Activated naive CD8-positive, alpha-beta T cell treated with anti-CD3 and anti-CD28 coated beads, Interleukin-2, amount 50 U/mL, for 24 hours (primary cell): ENCODE measurements around the gene TRIM5.
"Not testable (repeated sequence)": the region's sequence is repeated elsewhere in the genome, so short reads cannot be mapped to it uniquely, and the experiment has no call there.

Source experiments
- ATAC-seq: fragments of 150-1000 bp; cut with Tn5 transposase; one replicate; pipeline ENCODE4 v1.10.0; 2021
- DNase-seq: peaks from one replicate; pipeline ENCODE4 v3.0.0; 2021
- H3K27ac Mint-ChIP-seq: one replicate; pipeline ENCODE4 v1.8.0; 2021; ENCODE audit warnings: mild to moderate bottlenecking, mixed read lengths
- H3K27me3 Mint-ChIP-seq: one replicate; pipeline ENCODE4 v1.8.0; 2021; ENCODE audit warnings: mixed read lengths
- H3K36me3 Mint-ChIP-seq: one replicate; pipeline ENCODE4 v1.8.0; 2021; ENCODE audit warnings: low read depth, mixed read lengths
- H3K4me1 Mint-ChIP-seq: one replicate; pipeline ENCODE4 v1.8.0; 2021; ENCODE audit warnings: mixed read lengths
- H3K4me3 Mint-ChIP-seq: one replicate; pipeline ENCODE4 v1.8.0; 2021; ENCODE audit warnings: mild to moderate bottlenecking, moderate library complexity, mixed read lengths
- H3K9me3 Mint-ChIP-seq: one replicate; pipeline ENCODE4 v1.8.0; 2021; ENCODE audit warnings: mixed read lengths

The TRIM5 gene

GRCh38 chr11:5684646-5685362, at the start of gene TRIM5:
Gene TRIM5, minus strand, starts transcription at chr11:5685074. Its CDS starts 4,897 bp downstream, at chr11:5680177.
- Mint-ChIP-seq H3K4me3 (peak within 1 kb of the TSS; percentile 96), H3K27ac (peak within 1 kb of the TSS; percentile 100), H3K4me1 (peaks cover 50% of the 10 kb centered on the region), H3K27me3 (peaks cover 3% of the 10 kb centered on the region), H3K36me3 (peaks cover 5% of the 10 kb centered on the region), H3K9me3 (peaks cover 4% of the 10 kb centered on the region)
- ATAC-seq (peak; percentile 91), DNase-seq (peak; percentile 77)

- Mint-ChIP-seq H3K4me3 (no peak overlapping the region), H3K27me3 (no peaks in the 10 kb centered on the region), H3K36me3 (no peaks in the 10 kb centered on the region), H3K27ac (no peak overlapping the region), H3K4me1 (no peaks in the 10 kb centered on the region), H3K9me3 (no peaks in the 10 kb centered on the region)
- no peak for DNase-seq
- ATAC-seq: no peak
Observed at GRCh38 chr11:5727691-5728090, 42.8 kb upstream of the TRIM5 start.

- no peaks in the 10 kb centered on the region for H3K9me3 Mint-ChIP-seq
- H3K4me1 Mint-ChIP-seq: no peaks in the 10 kb centered on the region
- H3K27ac Mint-ChIP-seq: no peak overlapping the region
- no peaks in the 10 kb centered on the region for H3K27me3 Mint-ChIP-seq
- no peak overlapping the region for H3K4me3 Mint-ChIP-seq
- no peaks in the 10 kb centered on the region for H3K36me3 Mint-ChIP-seq
- DNase-seq: no peak
- no peak for ATAC-seq
Observed at GRCh38 chr11:5726351-5726750, 41.5 kb upstream of the TRIM5 start.

- Mint-ChIP-seq H3K4me1 (no peaks in the 10 kb centered on the region), H3K9me3 (peaks cover 3% of the 10 kb centered on the region), H3K27ac (no peak overlapping the region), H3K36me3 (no peaks in the 10 kb centered on the region), H3K4me3 (no peak overlapping the region), H3K27me3 (no peaks in the 10 kb centered on the region)
- no peak for DNase-seq
- ATAC-seq: no peak
Observed at GRCh38 chr11:5722622-5723021, 37.7 kb upstream of the TRIM5 start.

- DNase-seq (no peak), ATAC-seq (no peak)
- H3K9me3 Mint-ChIP-seq: peaks cover 3% of the 10 kb centered on the region
- no peak overlapping the region for H3K4me3 Mint-ChIP-seq
- no peaks in the 10 kb centered on the region for H3K36me3 Mint-ChIP-seq
- H3K4me1 Mint-ChIP-seq: no peaks in the 10 kb centered on the region
- no peak overlapping the region for H3K27ac Mint-ChIP-seq
- no peaks in the 10 kb centered on the region for H3K27me3 Mint-ChIP-seq
Observed at GRCh38 chr11:5719703-5720495, 35.0 kb upstream of the TRIM5 start.

GRCh38 chr11:5716518-5716917, 31.6 kb upstream of the TRIM5 start:
- H3K4me1 Mint-ChIP-seq, H3K9me3 Mint-ChIP-seq, H3K4me3 Mint-ChIP-seq, ATAC-seq, H3K27me3 Mint-ChIP-seq, H3K36me3 Mint-ChIP-seq, H3K27ac Mint-ChIP-seq, DNase-seq: not testable (repeated sequence)

GRCh38 chr11:5713695-5714094, 28.8 kb upstream of the TRIM5 start:
- Mint-ChIP-seq H3K4me3 (no peak overlapping the region), H3K4me1 (peaks cover 3% of the 10 kb centered on the region), H3K27me3 (no peaks in the 10 kb centered on the region), H3K36me3 (peaks cover 8% of the 10 kb centered on the region), H3K27ac (no peak overlapping the region), H3K9me3 (peaks cover 3% of the 10 kb centered on the region)
- DNase-seq (no peak), ATAC-seq (no peak)

GRCh38 chr11:5712507-5712906, 27.6 kb upstream of the TRIM5 start:
- peaks cover 12% of the 10 kb centered on the region for H3K36me3 Mint-ChIP-seq
- DNase-seq (no peak), ATAC-seq (no peak)
- no peak overlapping the region for H3K27ac Mint-ChIP-seq
- H3K4me1 Mint-ChIP-seq: peaks cover 3% of the 10 kb centered on the region
- no peaks in the 10 kb centered on the region for H3K9me3 Mint-ChIP-seq
- H3K4me3 Mint-ChIP-seq: no peak overlapping the region
- H3K27me3 Mint-ChIP-seq: no peaks in the 10 kb centered on the region

GRCh38 chr11:5705688-5706087, 20.8 kb upstream of the TRIM5 start:
- DNase-seq (no peak), ATAC-seq (no peak)
- peak overlapping the region; percentile 10 for H3K27ac Mint-ChIP-seq
- H3K27me3 Mint-ChIP-seq: no peaks in the 10 kb centered on the region
- no peak overlapping the region for H3K4me3 Mint-ChIP-seq
- H3K36me3 Mint-ChIP-seq: peaks cover 56% of the 10 kb centered on the region
- H3K4me1 Mint-ChIP-seq: peaks cover 39% of the 10 kb centered on the region
- H3K9me3 Mint-ChIP-seq: no peaks in the 10 kb centered on the region

GRCh38 chr11:5703741-5704536, 19.1 kb upstream of the TRIM5 start:
- H3K36me3 Mint-ChIP-seq: peaks cover 58% of the 10 kb centered on the region
- peak overlapping the region; percentile 39 for H3K27ac Mint-ChIP-seq
- no peak overlapping the region for H3K4me3 Mint-ChIP-seq
- H3K4me1 Mint-ChIP-seq: peaks cover 53% of the 10 kb centered on the region
- DNase-seq (no peak), ATAC-seq (no peak)
- no peaks in the 10 kb centered on the region for H3K9me3 Mint-ChIP-seq
- H3K27me3 Mint-ChIP-seq: no peaks in the 10 kb centered on the region

- DNase-seq (no peak), ATAC-seq (no peak)
- Mint-ChIP-seq H3K9me3 (no peaks in the 10 kb centered on the region), H3K4me3 (no peak overlapping the region), H3K36me3 (peaks cover 66% of the 10 kb centered on the region), H3K27me3 (no peaks in the 10 kb centered on the region), H3K27ac (peak overlapping the region; percentile 38), H3K4me1 (peaks cover 74% of the 10 kb centered on the region)
Observed at GRCh38 chr11:5701055-5701577, 16.2 kb upstream of the TRIM5 start.

GRCh38 chr11:5700421-5701054, 15.7 kb upstream of the TRIM5 start:
- Mint-ChIP-seq H3K27ac (no peak overlapping the region), H3K4me1 (peaks cover 76% of the 10 kb centered on the region), H3K9me3 (no peaks in the 10 kb centered on the region), H3K4me3 (no peak overlapping the region), H3K27me3 (no peaks in the 10 kb centered on the region), H3K36me3 (peaks cover 64% of the 10 kb centered on the region)
- ATAC-seq: no peak
- no peak for DNase-seq

GRCh38 chr11:5698281-5698680, 13.4 kb upstream of the TRIM5 start:
- Mint-ChIP-seq H3K27ac (peak overlapping the region; percentile 27), H3K27me3 (no peaks in the 10 kb centered on the region), H3K36me3 (peaks cover 52% of the 10 kb centered on the region), H3K4me1 (peaks cover 81% of the 10 kb centered on the region), H3K4me3 (no peak overlapping the region), H3K9me3 (no peaks in the 10 kb centered on the region)
- ATAC-seq (no peak), DNase-seq (no peak)

- no peak for ATAC-seq
- Mint-ChIP-seq H3K36me3 (peaks cover 50% of the 10 kb centered on the region), H3K4me1 (peaks cover 79% of the 10 kb centered on the region), H3K9me3 (no peaks in the 10 kb centered on the region), H3K27ac (peak overlapping the region; percentile 53), H3K27me3 (no peaks in the 10 kb centered on the region), H3K4me3 (no peak overlapping the region)
- DNase-seq: no peak
Observed at GRCh38 chr11:5696210-5696609, 11.3 kb upstream of the TRIM5 start.
